GM10266 (cell line): ENCODE results near the gene PRSS36.
A peak's percentile ranks its signal among the peaks of the same experiment; 100 is the strongest.

Source experiments
- DNase-seq: peaks from one replicate; pipeline ENCODE4 v3.0.0; 2012; ENCODE audit errors: extremely low spot score
- TF ChIP-seq, protein P1 (sequence below): IDR thresholded peaks from 2 replicates; pipeline ENCODE4 v1.5.1; 2012; ENCODE audit warnings: mild to moderate bottlenecking, low read depth; ENCODE audit not compliant: control insufficient read depth, insufficient read depth; ENCODE audit errors: missing control alignments

PRSS36 gene

DNA sequence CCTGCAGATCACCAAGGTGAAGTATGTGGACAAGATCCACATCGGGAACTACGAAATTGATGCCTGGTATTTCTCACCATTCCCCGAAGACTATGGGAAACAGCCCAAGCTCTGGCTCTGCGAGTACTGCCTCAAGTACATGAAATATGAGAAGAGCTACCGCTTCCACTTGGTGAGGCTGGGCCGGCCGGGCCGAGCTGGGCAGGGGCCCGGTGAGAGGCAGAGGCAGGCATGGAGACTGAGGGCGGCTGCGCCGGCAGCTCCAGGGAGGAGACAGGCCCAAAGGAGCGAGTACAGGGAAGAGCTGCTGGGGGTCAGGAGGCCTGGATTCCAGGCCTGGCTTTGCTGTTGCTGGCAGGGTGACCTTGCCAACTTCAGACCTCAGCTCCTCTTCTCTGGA is 22.7 kb downstream of the PRSS36 start:
- DNase-seq = no peak

DNA sequence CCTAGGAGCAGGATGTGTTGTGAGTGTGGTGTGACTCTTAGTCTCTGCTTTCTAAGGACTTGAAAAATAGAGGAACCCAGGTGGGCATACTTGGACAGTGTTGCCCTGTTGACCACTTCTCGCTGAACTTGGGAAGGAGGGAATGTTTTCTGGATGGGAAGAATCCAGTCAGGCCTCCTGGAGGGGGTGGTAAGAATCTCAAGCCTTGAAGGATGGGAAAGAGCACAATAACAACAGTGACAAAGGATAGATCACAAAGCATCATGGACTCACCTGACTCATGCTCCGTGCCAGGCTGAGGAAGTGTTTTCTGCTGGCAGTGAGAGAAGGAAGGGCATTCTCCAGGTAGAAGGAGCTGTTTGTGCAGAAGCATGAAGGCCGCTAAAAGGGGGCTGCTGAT is 24.0 kb downstream of the PRSS36 start:
- no peak for DNase-seq
- TF ChIP-seq, protein P1, sequence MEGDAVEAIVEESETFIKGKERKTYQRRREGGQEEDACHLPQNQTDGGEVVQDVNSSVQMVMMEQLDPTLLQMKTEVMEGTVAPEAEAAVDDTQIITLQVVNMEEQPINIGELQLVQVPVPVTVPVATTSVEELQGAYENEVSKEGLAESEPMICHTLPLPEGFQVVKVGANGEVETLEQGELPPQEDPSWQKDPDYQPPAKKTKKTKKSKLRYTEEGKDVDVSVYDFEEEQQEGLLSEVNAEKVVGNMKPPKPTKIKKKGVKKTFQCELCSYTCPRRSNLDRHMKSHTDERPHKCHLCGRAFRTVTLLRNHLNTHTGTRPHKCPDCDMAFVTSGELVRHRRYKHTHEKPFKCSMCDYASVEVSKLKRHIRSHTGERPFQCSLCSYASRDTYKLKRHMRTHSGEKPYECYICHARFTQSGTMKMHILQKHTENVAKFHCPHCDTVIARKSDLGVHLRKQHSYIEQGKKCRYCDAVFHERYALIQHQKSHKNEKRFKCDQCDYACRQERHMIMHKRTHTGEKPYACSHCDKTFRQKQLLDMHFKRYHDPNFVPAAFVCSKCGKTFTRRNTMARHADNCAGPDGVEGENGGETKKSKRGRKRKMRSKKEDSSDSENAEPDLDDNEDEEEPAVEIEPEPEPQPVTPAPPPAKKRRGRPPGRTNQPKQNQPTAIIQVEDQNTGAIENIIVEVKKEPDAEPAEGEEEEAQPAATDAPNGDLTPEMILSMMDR = no peak

More for the DNA sequence above, 22.7 kb downstream of the PRSS36 start:
- TF ChIP-seq, protein P1 = no peak

DNA sequence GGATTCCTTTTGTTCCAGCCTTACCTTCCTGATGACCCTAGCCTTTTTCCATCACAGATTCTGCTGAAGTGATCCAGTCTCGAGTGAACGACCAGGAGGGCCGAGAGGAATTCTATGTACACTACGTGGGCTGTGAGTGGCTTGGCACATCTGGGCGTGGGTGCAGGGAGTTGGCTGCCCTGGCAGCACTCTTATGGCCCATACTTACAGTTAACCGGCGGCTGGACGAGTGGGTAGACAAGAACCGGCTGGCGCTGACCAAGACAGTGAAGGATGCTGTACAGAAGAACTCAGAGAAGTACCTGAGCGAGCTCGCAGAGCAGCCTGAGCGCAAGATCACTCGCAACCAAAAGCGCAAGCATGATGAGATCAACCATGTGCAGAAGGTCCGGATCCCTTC is 29.7 kb downstream of the PRSS36 start:
- no peak for DNase-seq
- TF ChIP-seq, protein P1 = no peak

DNA sequence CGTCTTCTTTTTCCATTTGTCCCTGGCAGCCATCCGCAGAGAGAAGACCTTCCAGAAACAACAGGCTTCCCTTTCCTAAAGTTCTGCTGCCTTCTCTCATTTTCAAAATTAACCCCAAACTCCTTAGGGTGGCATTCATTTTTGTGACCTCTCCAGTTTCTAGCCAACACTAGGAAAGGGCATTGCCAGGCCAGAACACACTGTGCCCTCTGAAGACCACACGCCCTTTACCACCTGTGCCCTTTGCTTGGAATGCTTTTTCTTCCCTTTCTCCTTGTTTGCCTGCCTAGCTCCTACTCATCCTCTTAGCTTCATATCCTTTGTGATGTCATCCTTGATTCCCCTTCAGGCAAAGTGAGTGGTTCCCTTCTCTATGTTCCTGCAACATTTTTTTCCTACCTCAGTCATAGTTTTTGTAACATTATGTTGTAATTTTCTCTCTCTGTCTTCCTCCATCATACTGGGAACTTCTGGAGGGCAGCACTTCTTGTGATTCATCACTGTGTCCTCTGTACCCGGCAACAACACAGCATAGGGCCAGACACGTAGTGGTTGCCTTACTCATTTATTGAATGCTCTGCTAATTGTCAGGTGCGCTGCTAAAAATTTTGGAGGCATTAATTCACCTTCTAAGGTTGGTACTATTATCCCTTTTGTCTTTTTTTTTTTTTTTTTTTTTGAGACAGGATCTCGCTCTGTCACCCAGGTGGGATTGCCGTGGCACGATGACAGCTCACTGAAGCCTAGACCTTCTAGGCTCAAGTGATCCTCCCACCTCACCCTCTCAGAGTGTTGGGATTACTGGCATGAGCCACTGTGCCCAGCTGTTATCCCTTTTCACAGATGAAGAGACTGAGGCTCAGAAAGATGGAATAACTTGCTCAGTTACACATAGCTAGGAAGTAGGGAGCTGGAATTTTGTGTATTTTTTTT is 31.4 kb downstream of the PRSS36 start:
- no peak for DNase-seq
- TF ChIP-seq, protein P1 = no peak

DNA sequence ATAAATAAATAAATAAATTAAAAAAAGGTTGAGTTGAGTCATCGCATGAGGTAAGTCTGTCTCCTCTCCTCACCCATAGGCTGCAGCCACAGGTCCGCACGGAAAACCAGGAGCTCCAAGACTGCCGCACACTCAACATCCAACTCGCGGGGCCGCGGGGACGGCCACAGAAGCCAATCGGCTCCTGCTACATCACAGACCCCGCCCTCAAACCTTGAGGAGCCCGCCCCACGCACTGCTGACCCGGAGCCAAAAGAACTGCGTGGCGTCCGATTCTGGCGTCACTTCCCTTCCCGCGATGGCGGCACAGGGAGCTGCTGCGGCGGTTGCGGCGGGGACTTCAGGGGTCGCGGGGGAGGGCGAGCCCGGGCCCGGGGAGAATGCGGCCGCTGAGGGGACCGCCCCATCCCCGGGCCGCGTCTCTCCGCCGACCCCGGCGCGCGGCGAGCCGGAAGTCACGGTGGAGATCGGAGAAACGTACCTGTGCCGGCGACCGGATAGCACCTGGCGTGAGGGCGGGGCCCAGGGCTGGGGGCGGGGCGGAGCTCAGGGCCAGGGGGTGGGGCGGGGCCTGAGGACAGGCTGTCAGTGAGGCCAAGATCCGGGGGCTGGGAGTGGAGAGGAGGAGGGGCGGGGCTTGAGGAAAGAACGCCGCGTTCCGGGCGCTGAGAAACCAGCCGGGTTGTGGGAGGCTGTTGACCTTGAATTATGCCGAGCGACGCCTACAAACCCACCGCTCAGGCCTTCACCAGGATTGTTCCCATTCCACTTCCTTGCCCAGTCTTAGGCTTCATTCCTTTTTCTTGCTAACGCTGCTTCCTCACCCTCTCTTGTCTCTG is 32.3 kb downstream of the PRSS36 start, which contains the start of gene KAT8:
TSS of gene KAT8 (plus strand) at position 281 of the 839 bp plus-strand sequence. CDS start at position 299, 18 bp downstream.
- DNase-seq = peak; percentile 99
- TF ChIP-seq, protein P1 = no peak

DNA sequence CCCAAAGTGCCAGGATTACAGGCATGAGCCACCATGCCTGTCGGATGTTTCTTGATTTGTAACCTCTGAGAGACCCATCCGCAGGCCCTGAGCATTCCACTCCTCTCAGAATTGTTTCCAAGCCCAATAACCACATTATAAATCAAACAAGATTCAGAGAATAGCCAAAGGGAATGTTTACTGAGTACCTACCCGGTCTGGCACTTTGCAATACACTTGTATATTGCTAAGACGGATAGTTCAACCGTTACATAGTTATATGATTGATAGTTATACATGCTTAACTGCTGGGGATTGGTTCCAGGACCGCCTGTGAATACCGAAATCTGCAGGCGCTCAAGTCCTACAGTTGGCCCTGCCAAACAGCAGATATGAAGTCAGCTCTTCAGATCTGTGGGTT is 35.4 kb downstream of the PRSS36 start:
- DNase-seq = no peak
- TF ChIP-seq, protein P1 = no peak
